ENCODE measurements around the gene HOXB5.

Gene HOXB5

GRCh38 chr17:48559840-48560817 lies 33.5 kb downstream of the HOXB5 start:
- no peak for TF ChIP-seq TAF1 (IDR thresholded peaks at IDR 0.05; ENCODE audit: borderline replicate concordance, insufficient read depth, low read length)
- no peak for TF ChIP-seq REST (IDR thresholded peaks at IDR 0.05; ENCODE audit: insufficient read depth in 1 of 2, low read depth in 2 of 2, low read length in 2 of 2)
- no peak for TF ChIP-seq FOXP2 (optimal IDR thresholded peaks at IDR 0.05; ENCODE audit: borderline replicate concordance, extremely low read depth, extremely low read length, insufficient read depth)
- TF ChIP-seq SIN3A (IDR thresholded peaks at IDR 0.05; ENCODE audit: borderline replicate concordance, insufficient read depth, low read length): no peak
- TF ChIP-seq POLR2AphosphoS5 (IDR thresholded peaks at IDR 0.05; ENCODE audit: low read depth, low read length): no peak

- TF ChIP-seq FOXP2 (optimal IDR thresholded peaks at IDR 0.05; ENCODE audit: borderline replicate concordance, extremely low read depth, extremely low read length, insufficient read depth) (no peak), TAF1 (IDR thresholded peaks at IDR 0.05; ENCODE audit: borderline replicate concordance, insufficient read depth, low read length) (no peak), POLR2AphosphoS5 (IDR thresholded peaks at IDR 0.05; ENCODE audit: low read depth, low read length) (no peak), REST (IDR thresholded peaks at IDR 0.05; ENCODE audit: insufficient read depth in 1 of 2, low read depth in 2 of 2, low read length in 2 of 2) (no peak), SIN3A (IDR thresholded peaks at IDR 0.05; ENCODE audit: borderline replicate concordance, insufficient read depth, low read length) (no peak)
Observed at GRCh38 chr17:48559122-48559839, 34.3 kb downstream of the HOXB5 start.

- TF ChIP-seq POLR2AphosphoS5 (IDR thresholded peaks at IDR 0.05; ENCODE audit: low read depth, low read length) (no peak), FOXP2 (optimal IDR thresholded peaks at IDR 0.05; ENCODE audit: borderline replicate concordance, extremely low read depth, extremely low read length, insufficient read depth) (no peak), TAF1 (IDR thresholded peaks at IDR 0.05; ENCODE audit: borderline replicate concordance, insufficient read depth, low read length) (no peak), REST (IDR thresholded peaks at IDR 0.05; ENCODE audit: insufficient read depth in 1 of 2, low read depth in 2 of 2, low read length in 2 of 2) (no peak), SIN3A (IDR thresholded peaks at IDR 0.05; ENCODE audit: borderline replicate concordance, insufficient read depth, low read length) (no peak)
Observed at GRCh38 chr17:48558831-48559121, 34.8 kb downstream of the HOXB5 start.

- no peak for TF ChIP-seq TAF1 (IDR thresholded peaks at IDR 0.05; ENCODE audit: borderline replicate concordance, insufficient read depth, low read length)
- TF ChIP-seq FOXP2 (optimal IDR thresholded peaks at IDR 0.05; ENCODE audit: borderline replicate concordance, extremely low read depth, extremely low read length, insufficient read depth): no peak
- no peak for TF ChIP-seq POLR2AphosphoS5 (IDR thresholded peaks at IDR 0.05; ENCODE audit: low read depth, low read length)
- TF ChIP-seq REST (IDR thresholded peaks at IDR 0.05; ENCODE audit: insufficient read depth in 1 of 2, low read depth in 2 of 2, low read length in 2 of 2): no peak
- no peak for TF ChIP-seq SIN3A (IDR thresholded peaks at IDR 0.05; ENCODE audit: borderline replicate concordance, insufficient read depth, low read length)
Observed at GRCh38 chr17:48558057-48558830, 35.3 kb downstream of the HOXB5 start.

Measured in PFSK-1 (cell line).